Skeletal muscle tissue (tissue), 4 donors: ENCODE results near the gene ADGRL2. TPM values are rescaled to one million over a fixed set of nuclear protein-coding genes. Genes with fewer than 3 reads are reported as not detected.

Source experiments
- H3K27ac ChIP-seq: one replicate; pipeline ENCODE4 v1.7.0; 2013; ENCODE audit warnings: mild to moderate bottlenecking, low read depth, low read length, inconsistent platforms
- H3K27me3 ChIP-seq, 3 donors: one replicate each; pipeline ENCODE4 v1.7.0; 2013; ENCODE audit warnings: low read length in 3 of 3; ENCODE audit not compliant: control insufficient read depth in 3 of 3, insufficient read depth in 3 of 3
- H3K36me3 ChIP-seq, 3 donors: one replicate each; pipeline ENCODE4 v1.7.0; 2013; ENCODE audit warnings: low read length in 3 of 3; ENCODE audit not compliant: control insufficient read depth in 3 of 3, insufficient read depth in 3 of 3
- H3K4me1 ChIP-seq, 3 donors: one replicate each; pipeline ENCODE4 v1.7.0; 2013; ENCODE audit warnings: low read length in 3 of 3, mild to moderate bottlenecking in 3 of 3; ENCODE audit not compliant: control insufficient read depth in 3 of 3, insufficient read depth in 3 of 3
- H3K4me3 ChIP-seq, 3 donors: one replicate each; pipeline ENCODE4 v1.7.0; 2013; ENCODE audit warnings: low read length in 3 of 3
- H3K9ac ChIP-seq, 3 donors: one replicate each; pipeline ENCODE4 v1.7.0; 2013; ENCODE audit warnings: low read length in 3 of 3, mild to moderate bottlenecking in 3 of 3, moderate library complexity in 2 of 3, low read depth in 1 of 3
- H3K9me3 ChIP-seq, 3 donors: one replicate each; pipeline ENCODE4 v1.7.0; 2013; ENCODE audit warnings: low read length in 3 of 3; ENCODE audit not compliant: control insufficient read depth in 3 of 3
- total RNA-seq: library from RNA; depleted of rRNA; stranded (reverse); fragments of >200 nt; gene quantifications from one replicate; pipeline ENCODE4 v1.2.3, GENCODE V29; 2014
- donor health status: Osteomylitis.

Gene ADGRL2
- 93.4 TPM for total RNA-seq

GRCh38 chr1:81800695-81801650, at the start of gene ADGRL2:
Gene ADGRL2 (plus strand): TSS chr1:81800934. CDS start chr1:81836985, 36,051 bp downstream.
- H3K27ac ChIP-seq: peak within 1 kb of the TSS; percentile 79
- peak within 1 kb of the TSS; percentile 72 to 87 (median 79) for H3K4me3 ChIP-seq
- peaks cover 21 to 33% (median 26%) of the 10 kb centered on the region in 3 donors for H3K27me3 ChIP-seq
- peaks cover 3 to 26% (median 6%) of the 10 kb centered on the region in 3 donors for H3K4me1 ChIP-seq
- H3K9me3 ChIP-seq: no peaks in the 10 kb centered on the region
- H3K36me3 ChIP-seq: no peaks in the 10 kb centered on the region
- peak within 1 kb of the TSS; percentile 74 to 81 (median 80) for H3K9ac ChIP-seq

GRCh38 chr1:81752840-81753239, 47.9 kb upstream of the ADGRL2 start:
- H3K4me3 ChIP-seq: no peak overlapping the region
- no peaks in the 10 kb centered on the region for H3K36me3 ChIP-seq
- no peak overlapping the region for H3K27ac ChIP-seq
- no peaks in the 10 kb centered on the region for H3K9me3 ChIP-seq
- no peak overlapping the region for H3K9ac ChIP-seq
- no peaks in the 10 kb centered on the region for H3K4me1 ChIP-seq
- no peaks in the 10 kb centered on the region for H3K27me3 ChIP-seq

DNA sequence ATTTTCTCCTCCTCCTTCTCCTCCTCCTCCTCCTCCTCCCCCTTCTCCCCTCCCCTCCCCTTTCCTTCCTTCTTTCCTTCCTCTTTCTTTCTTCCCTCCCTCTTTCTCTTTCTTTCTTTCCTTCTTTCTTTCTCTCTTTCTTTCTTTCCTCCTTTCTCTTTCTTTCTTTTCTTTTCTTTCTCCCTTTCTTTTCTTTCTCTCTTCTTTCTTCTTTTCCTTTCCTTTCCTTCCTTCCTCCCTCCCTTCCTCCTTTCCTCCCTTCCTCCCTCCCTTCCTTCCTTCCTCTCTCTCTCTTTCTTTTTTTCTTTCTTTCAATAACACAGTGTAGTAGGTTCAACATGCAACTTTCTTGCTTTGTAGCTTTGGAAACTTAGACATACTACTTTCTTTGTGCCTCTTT, 46.3 kb upstream of the ADGRL2 start:
- Histone ChIP-seq H3K27ac (no peak overlapping the region), H3K4me3 (no peak overlapping the region), H3K9me3 (no peaks in the 10 kb centered on the region), H3K4me1 (no peaks in the 10 kb centered on the region), H3K36me3 (no peaks in the 10 kb centered on the region), H3K9ac (no peak overlapping the region), H3K27me3 (no peaks in the 10 kb centered on the region)

DNA sequence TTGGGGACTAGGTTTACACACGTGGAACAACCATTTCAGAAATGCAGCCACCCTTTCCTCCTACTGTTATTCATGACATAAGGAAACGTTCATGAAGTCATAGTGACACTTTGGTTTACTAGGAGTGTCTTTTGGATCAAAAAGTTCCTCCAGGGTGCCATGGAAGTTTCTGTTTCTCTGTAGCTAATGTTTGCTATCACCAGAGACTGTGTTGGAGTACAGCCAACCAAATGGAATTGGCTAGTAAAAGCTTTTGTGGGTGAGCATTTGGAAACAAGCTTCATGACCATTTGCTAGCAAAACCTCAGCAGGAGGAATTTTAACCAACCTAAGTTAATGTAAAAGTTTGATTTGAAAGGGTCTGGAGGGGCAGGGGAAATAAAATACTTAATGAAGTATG, 43.9 kb upstream of the ADGRL2 start:
- H3K27me3 ChIP-seq: no peaks in the 10 kb centered on the region
- no peaks in the 10 kb centered on the region for H3K36me3 ChIP-seq
- H3K27ac ChIP-seq: no peak overlapping the region
- no peak overlapping the region for H3K9ac ChIP-seq
- no peak overlapping the region for H3K4me3 ChIP-seq
- no peaks in the 10 kb centered on the region for H3K4me1 ChIP-seq
- no peaks in the 10 kb centered on the region for H3K9me3 ChIP-seq

- H3K27ac ChIP-seq: no peak overlapping the region
These were observed 43.2 kb upstream of the ADGRL2 start for GRCh38 chr1:81757398-81758020.

DNA sequence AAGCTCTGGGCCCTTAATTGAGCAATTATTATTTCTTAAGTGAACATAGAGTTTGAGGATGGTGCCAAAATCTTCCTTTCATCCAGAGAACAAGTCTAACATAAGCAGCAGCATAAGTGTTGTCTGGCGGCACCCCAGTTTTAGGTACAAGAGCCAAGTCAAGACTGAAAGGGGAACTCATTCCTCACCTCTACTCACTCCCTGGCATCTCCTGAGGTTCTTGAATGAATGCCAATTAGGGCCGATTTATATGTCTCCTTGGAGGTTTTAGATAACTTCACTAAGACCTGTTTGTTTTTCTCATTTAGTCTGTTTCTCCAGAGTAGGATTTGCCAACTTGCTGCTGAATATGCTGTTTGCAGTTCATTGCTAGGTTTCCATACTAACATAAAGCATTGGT, 42.6 kb upstream of the ADGRL2 start:
- H3K4me3 ChIP-seq: no peak overlapping the region
- no peak overlapping the region for H3K27ac ChIP-seq
- no peaks in the 10 kb centered on the region for H3K9me3 ChIP-seq
- no peaks in the 10 kb centered on the region for H3K27me3 ChIP-seq
- no peaks in the 10 kb centered on the region for H3K36me3 ChIP-seq
- H3K4me1 ChIP-seq: no peaks in the 10 kb centered on the region
- H3K9ac ChIP-seq: no peak overlapping the region

More at GRCh38 chr1:81757398-81758020, 43.2 kb upstream of the ADGRL2 start:
- Histone ChIP-seq H3K4me3 (no peak overlapping the region), H3K36me3 (no peaks in the 10 kb centered on the region), H3K27me3 (no peaks in the 10 kb centered on the region), H3K4me1 (no peaks in the 10 kb centered on the region), H3K9ac (no peak overlapping the region), H3K9me3 (no peaks in the 10 kb centered on the region)

- no peaks in the 10 kb centered on the region for H3K4me1 ChIP-seq
- no peaks in the 10 kb centered on the region for H3K36me3 ChIP-seq
- H3K27ac ChIP-seq: no peak overlapping the region
- no peak overlapping the region for H3K9ac ChIP-seq
- no peaks in the 10 kb centered on the region for H3K27me3 ChIP-seq
- no peaks in the 10 kb centered on the region for H3K9me3 ChIP-seq
- no peak overlapping the region for H3K4me3 ChIP-seq
These were observed 40.1 kb upstream of the ADGRL2 start for GRCh38 chr1:81760477-81761097.

DNA sequence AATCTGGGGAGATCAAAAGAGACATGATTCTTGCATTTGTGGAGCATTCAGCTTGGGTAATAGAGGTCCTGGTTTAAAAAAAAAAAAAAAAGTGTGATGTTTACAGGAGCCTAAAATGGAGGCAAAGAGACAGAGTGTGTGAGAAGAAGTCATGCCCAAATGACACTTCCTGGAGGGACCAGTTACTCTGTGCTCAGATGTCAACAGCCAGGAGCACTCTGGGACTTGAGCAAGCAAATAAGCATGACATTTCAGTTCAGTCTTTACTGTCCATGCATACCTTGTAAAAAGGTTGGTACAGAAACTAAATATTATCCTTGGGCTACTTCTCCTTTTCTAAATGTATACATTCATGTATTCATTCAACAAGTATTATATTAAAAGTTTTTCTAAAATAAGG, 25.2 kb upstream of the ADGRL2 start:
- no peaks in the 10 kb centered on the region for H3K36me3 ChIP-seq
- H3K4me1 ChIP-seq: no peaks in the 10 kb centered on the region
- no peaks in the 10 kb centered on the region for H3K9me3 ChIP-seq
- no peak overlapping the region for H3K9ac ChIP-seq
- H3K4me3 ChIP-seq: no peak overlapping the region
- no peaks in the 10 kb centered on the region for H3K27me3 ChIP-seq
- no peak overlapping the region for H3K27ac ChIP-seq

DNA sequence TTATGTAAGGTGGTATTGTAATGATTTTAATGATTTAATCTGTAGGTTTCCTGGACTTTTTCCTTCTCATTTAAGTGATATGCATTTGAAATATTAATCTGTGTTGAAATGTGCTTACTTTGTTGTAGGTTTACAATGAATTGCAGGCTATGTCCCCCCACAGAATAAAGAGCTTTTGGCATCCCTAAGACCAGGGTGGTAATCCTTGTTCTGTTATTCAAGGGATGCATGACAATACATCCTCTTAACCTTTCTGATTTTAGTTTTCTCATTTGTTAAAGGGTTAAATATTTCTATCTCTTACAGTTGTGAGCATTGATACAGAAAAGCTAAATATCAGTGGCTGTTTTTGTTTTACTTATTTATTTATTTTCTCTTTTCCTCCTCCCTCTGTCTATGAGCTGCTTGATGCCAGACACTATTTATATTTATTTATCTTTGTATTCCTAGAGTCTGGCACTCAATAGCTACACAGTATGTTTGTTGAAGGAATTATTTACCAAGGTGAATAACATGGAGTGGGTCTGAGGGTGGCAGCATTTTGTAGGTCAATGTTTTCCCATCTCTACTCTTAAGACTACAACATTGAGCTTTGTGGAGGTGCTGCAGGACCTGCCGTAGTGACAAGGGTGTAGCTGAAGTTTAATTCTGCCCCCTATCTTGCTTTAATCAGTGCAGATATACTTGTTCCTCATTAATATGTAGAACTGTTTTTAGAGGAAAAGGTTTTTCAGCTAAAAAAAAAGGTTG, 19.9 kb upstream of the ADGRL2 start:
- Histone ChIP-seq H3K4me1 (no peaks in the 10 kb centered on the region), H3K4me3 (no peak overlapping the region), H3K27ac (no peak overlapping the region), H3K9ac (no peak overlapping the region), H3K36me3 (no peaks in the 10 kb centered on the region), H3K9me3 (no peaks in the 10 kb centered on the region), H3K27me3 (no peaks in the 10 kb centered on the region)
